Right lobe of liver (tissue), 4 donors: ENCODE measurements around the gene FAM53A.

Experiments
- CTCF ChIP-seq, 4 donors: fragments of 200-600 bp in 3 of 4; fragments of 450-650 bp in 1 of 4; IDR thresholded peaks; one replicate each; pipeline versions ENCODE4 v1.5.1 to v1.8.0; 2016 to 2022; ENCODE audit warnings: antibody characterized with exemption in 4 of 4, mild to moderate bottlenecking in 2 of 4
- POLR2A ChIP-seq: fragments of 450-650 bp; IDR thresholded peaks from one replicate; pipeline ENCODE4 v1.6.1; 2017; ENCODE audit warnings: antibody characterized with exemption, mild to moderate bottlenecking
- donor health status: DM: no; HTN: no; CAD: no.
- donor health status: DM: no; HTN: no; CAD: no.
- donor health status: DM: no; HTN: yes; CAD: no.

DNA sequence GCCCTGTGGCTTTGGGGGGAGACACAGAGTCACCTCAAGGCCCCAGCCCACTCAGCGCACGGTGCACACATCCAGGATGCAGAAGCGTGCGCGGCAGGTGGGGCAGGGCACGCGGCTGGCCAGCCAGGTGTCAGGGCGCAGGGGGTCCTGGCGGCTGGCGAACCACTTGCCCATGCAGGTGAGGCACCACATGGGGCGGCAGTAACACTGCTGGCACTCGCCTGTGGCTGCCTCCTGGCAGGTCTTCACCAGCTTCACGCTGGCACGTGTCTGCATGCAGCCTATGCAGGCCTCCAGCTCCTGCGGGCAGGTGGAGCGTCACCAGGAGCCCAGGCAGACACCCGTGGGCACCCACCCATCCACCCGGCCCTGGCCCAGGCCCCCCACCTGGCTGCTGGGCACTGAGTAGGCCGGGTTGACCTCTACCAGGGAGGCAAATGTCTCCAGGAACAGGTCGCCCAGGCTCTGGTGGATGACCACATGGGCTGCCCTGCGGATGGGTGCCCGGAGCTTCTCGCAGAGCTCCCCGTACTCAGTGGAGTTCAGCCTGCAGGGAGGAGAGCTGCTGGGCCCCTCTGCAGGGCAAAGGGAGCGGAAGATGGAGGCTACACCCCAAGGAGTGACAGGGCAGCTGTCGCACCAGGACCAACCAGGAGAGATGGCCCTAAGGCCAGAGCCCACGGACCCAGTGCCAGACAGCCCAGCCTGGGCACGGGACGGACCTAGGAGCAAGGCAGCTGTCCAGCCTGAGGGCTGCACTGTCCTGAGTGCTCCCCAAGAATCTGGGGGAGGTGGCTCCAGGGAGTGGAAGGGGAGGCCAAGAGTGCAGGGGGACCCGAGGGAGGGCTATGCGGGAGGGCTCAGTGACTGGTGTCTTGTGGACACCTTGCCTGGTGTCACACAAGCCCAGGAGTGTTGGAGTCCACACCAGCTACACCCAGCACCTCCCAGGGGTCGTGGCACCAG is 33.3 kb upstream of the FAM53A start:
- TF ChIP-seq POLR2A, result no peak
- no peak for TF ChIP-seq CTCF (IDR thresholded peaks at IDR 0.05)
